Posterior vena cava (tissue), 2 donors: ENCODE measurements around the gene TH. TPM values are rescaled to one million over a fixed set of nuclear protein-coding genes. Genes with fewer than 3 reads are reported as not detected.

Source experiments
- DNase-seq: peaks from one replicate; pipeline ENCODE4 v3.0.0-alpha.2; 2020; ENCODE audit warnings: low spot score
- intact Hi-C, 2 donors: fragments of 100-400 bp; cut with DNase I; formaldehyde crosslinking; loops; one replicate each; pipeline versions ENCODE4 v1.14.1 to v1.14.2; 2022 to 2023
- total RNA-seq, 2 donors: library from RNA; stranded (reverse); fragmentation: NEBNext Ultra II Directional; extraction: Animal tissue kit (Norgen Biotek cat#: 25700); gene quantifications; one replicate each; pipeline ENCODE4 v1.2.1, GENCODE V29; 2021
- donor health status: DM: yes; HTN: yes; CAD: no.
- donor health status: DM: yes; HTN: yes; CAD: no.

TH gene
- total RNA-seq, 2 donors from 2014 or later = 0.67 TPM; not detected in 1

GRCh38 chr11:2154195-2154585, 17.4 kb downstream of the TH start:
- intact Hi-C loops = loop anchor here (5.0 to 10.0 kb wide), 4 partner anchors 269 to 1592 kb away; partner anchors contain the start of genes LMNTD2 (in 1 of the 2), RASSF7 (in 1 of the 2) and TNNI2 (in 1 of the 2)
- DNase-seq = no peak

GRCh38 chr11:2153581-2154194, 17.9 kb downstream of the TH start:
- intact Hi-C loops = loop anchor here (5.0 to 10.0 kb wide), 4 partner anchors 269 to 1591 kb away; partner anchors contain the start of genes LMNTD2 (in 1 of the 2), RASSF7 (in 1 of the 2) and TNNI2 (in 1 of the 2)
- DNase-seq = no peak

- DNase-seq = peak; percentile 90
- intact Hi-C loops = loop anchor here (5.0 to 10.0 kb wide), 4 partner anchors 267 to 1589 kb away; partner anchors contain the start of genes LMNTD2 (in 1 of the 2), RASSF7 (in 1 of the 2) and TNNI2 (in 1 of the 2)
Observed at GRCh38 chr11:2151500-2152257, 19.9 kb downstream of the TH start.

GRCh38 chr11:2149864-2150847, 21.5 kb downstream of the TH start:
- DNase-seq = no peak
- intact Hi-C loops = loop anchor here (5.0 to 10.0 kb wide), 4 partner anchors 265 to 1588 kb away; partner anchors contain the start of genes LMNTD2 (in 1 of the 2), RASSF7 (in 1 of the 2) and TNNI2 (in 1 of the 2)

GRCh38 chr11:2149460-2149859, 22.2 kb downstream of the TH start:
- intact Hi-C loops = no loop called here
- no peak for DNase-seq

- intact Hi-C loops = no loop called here
- DNase-seq = no peak
Observed at GRCh38 chr11:2148595-2148994, 23.0 kb downstream of the TH start.

GRCh38 chr11:2147391-2147790, 24.2 kb downstream of the TH start:
- intact Hi-C loops = no loop called here
- no peak for DNase-seq

GRCh38 chr11:2146051-2146450, 25.6 kb downstream of the TH start:
- intact Hi-C loops = no loop called here
- DNase-seq = no peak

- intact Hi-C loops = no loop called here
- no peak for DNase-seq
Observed at GRCh38 chr11:2144544-2145248, 26.9 kb downstream of the TH start.

- no peak for DNase-seq
- intact Hi-C loops = no loop called here
Observed at GRCh38 chr11:2143799-2144543, 27.6 kb downstream of the TH start.

GRCh38 chr11:2143477-2143798, 28.2 kb downstream of the TH start:
- intact Hi-C loops = no loop called here
- DNase-seq = no peak

- no peak for DNase-seq
- intact Hi-C loops = no loop called here
Observed at GRCh38 chr11:2142762-2143202, 28.8 kb downstream of the TH start.

- intact Hi-C loops = no loop called here
Observed at GRCh38 chr11:2142300-2142759, 29.3 kb downstream of the TH start.

GRCh38 chr11:2140411-2141400, 30.9 kb downstream of the TH start:
- intact Hi-C loops = no loop called here
- DNase-seq = no peak

More at GRCh38 chr11:2142300-2142759, 29.3 kb downstream of the TH start:
- no peak for DNase-seq

- intact Hi-C loops = no loop called here
- no peak for DNase-seq
Observed at GRCh38 chr11:2139621-2140337, 31.8 kb downstream of the TH start.

GRCh38 chr11:2139123-2139521, 32.5 kb downstream of the TH start, which contains the start of gene IGF2:
IGF2 (minus strand) TSS chr11:2139389; CDS start chr11:2135523, 3,866 bp downstream.
- intact Hi-C loops = no loop called here
- DNase-seq = no peak
